Measurements from ENCODE around the gene STT3B.

Gene STT3B

GRCh38 chr3:31552103-31552502 lies 19.4 kb downstream of the STT3B start:
- no peak overlapping the region for H3K4me3 ChIP-seq (ENCODE audit: low read depth, low read length)
- no peaks in the 10 kb centered on the region for H3K36me3 ChIP-seq (ENCODE audit: control insufficient read depth, insufficient read depth, low read length)
- H3K4me1 ChIP-seq (ENCODE audit: control insufficient read depth, insufficient read depth, low read length): peaks cover 22% of the 10 kb centered on the region
- H3K9me3 ChIP-seq (ENCODE audit: control insufficient read depth, insufficient read depth, low read length): no peaks in the 10 kb centered on the region
- H3K27me3 ChIP-seq (ENCODE audit: control insufficient read depth, insufficient read depth, low read length): no peaks in the 10 kb centered on the region
- H3K9ac ChIP-seq (ENCODE audit: low read depth, low read length): no peak overlapping the region
- H3K27ac ChIP-seq (ENCODE audit: low read depth, low read length): no peak overlapping the region

GRCh38 chr3:31553258-31553657 lies 20.5 kb downstream of the STT3B start:
- Histone ChIP-seq H3K9me3 (ENCODE audit: control insufficient read depth, insufficient read depth, low read length) (no peaks in the 10 kb centered on the region), H3K27ac (ENCODE audit: low read depth, low read length) (no peak overlapping the region), H3K27me3 (ENCODE audit: control insufficient read depth, insufficient read depth, low read length) (no peaks in the 10 kb centered on the region), H3K4me3 (ENCODE audit: low read depth, low read length) (no peak overlapping the region), H3K9ac (ENCODE audit: low read depth, low read length) (no peak overlapping the region), H3K36me3 (ENCODE audit: control insufficient read depth, insufficient read depth, low read length) (no peaks in the 10 kb centered on the region), H3K4me1 (ENCODE audit: control insufficient read depth, insufficient read depth, low read length) (peaks cover 14% of the 10 kb centered on the region; the same call in 1 of the 2 replicates)

GRCh38 chr3:31555204-31555603 lies 22.5 kb downstream of the STT3B start:
- Histone ChIP-seq H3K4me3 (ENCODE audit: low read depth, low read length) (no peak overlapping the region), H3K36me3 (ENCODE audit: control insufficient read depth, insufficient read depth, low read length) (no peaks in the 10 kb centered on the region), H3K27me3 (ENCODE audit: control insufficient read depth, insufficient read depth, low read length) (no peaks in the 10 kb centered on the region), H3K27ac (ENCODE audit: low read depth, low read length) (no peak overlapping the region), H3K9ac (ENCODE audit: low read depth, low read length) (no peak overlapping the region), H3K4me1 (ENCODE audit: control insufficient read depth, insufficient read depth, low read length) (peaks cover 15% of the 10 kb centered on the region; the same call in 1 of the 2 replicates), H3K9me3 (ENCODE audit: control insufficient read depth, insufficient read depth, low read length) (no peaks in the 10 kb centered on the region)

- H3K9me3 ChIP-seq (ENCODE audit: control insufficient read depth, insufficient read depth, low read length): no peaks in the 10 kb centered on the region
- H3K27me3 ChIP-seq (ENCODE audit: control insufficient read depth, insufficient read depth, low read length): no peaks in the 10 kb centered on the region
- no peak overlapping the region for H3K27ac ChIP-seq (ENCODE audit: low read depth, low read length)
- H3K9ac ChIP-seq (ENCODE audit: low read depth, low read length): no peak overlapping the region
- H3K4me1 ChIP-seq (ENCODE audit: control insufficient read depth, insufficient read depth, low read length): peaks cover 28% of the 10 kb centered on the region
- no peak overlapping the region for H3K4me3 ChIP-seq (ENCODE audit: low read depth, low read length)
- no peaks in the 10 kb centered on the region for H3K36me3 ChIP-seq (ENCODE audit: control insufficient read depth, insufficient read depth, low read length)
Measured at GRCh38 chr3:31559872-31560534, 27.3 kb downstream of the STT3B start.

- no peak overlapping the region for H3K4me3 ChIP-seq (ENCODE audit: low read depth, low read length)
- H3K9me3 ChIP-seq (ENCODE audit: control insufficient read depth, insufficient read depth, low read length): no peaks in the 10 kb centered on the region
- peaks cover 27% of the 10 kb centered on the region for H3K4me1 ChIP-seq (ENCODE audit: control insufficient read depth, insufficient read depth, low read length)
- no peaks in the 10 kb centered on the region for H3K36me3 ChIP-seq (ENCODE audit: control insufficient read depth, insufficient read depth, low read length)
- no peak overlapping the region for H3K27ac ChIP-seq (ENCODE audit: low read depth, low read length)
- no peak overlapping the region for H3K9ac ChIP-seq (ENCODE audit: low read depth, low read length)
- no peaks in the 10 kb centered on the region for H3K27me3 ChIP-seq (ENCODE audit: control insufficient read depth, insufficient read depth, low read length)
Measured at GRCh38 chr3:31561891-31562290, 29.2 kb downstream of the STT3B start.

GRCh38 chr3:31562525-31562924 lies 29.8 kb downstream of the STT3B start:
- Histone ChIP-seq H3K27ac (ENCODE audit: low read depth, low read length) (no peak overlapping the region), H3K4me1 (ENCODE audit: control insufficient read depth, insufficient read depth, low read length) (peaks cover 33% of the 10 kb centered on the region), H3K9me3 (ENCODE audit: control insufficient read depth, insufficient read depth, low read length) (no peaks in the 10 kb centered on the region), H3K4me3 (ENCODE audit: low read depth, low read length) (no peak overlapping the region), H3K9ac (ENCODE audit: low read depth, low read length) (no peak overlapping the region), H3K27me3 (ENCODE audit: control insufficient read depth, insufficient read depth, low read length) (no peaks in the 10 kb centered on the region), H3K36me3 (ENCODE audit: control insufficient read depth, insufficient read depth, low read length) (no peaks in the 10 kb centered on the region)

GRCh38 chr3:31565288-31565687 lies 32.6 kb downstream of the STT3B start:
- Histone ChIP-seq H3K9ac (ENCODE audit: low read depth, low read length) (no peak overlapping the region), H3K4me1 (ENCODE audit: control insufficient read depth, insufficient read depth, low read length) (peaks cover 41% of the 10 kb centered on the region), H3K27me3 (ENCODE audit: control insufficient read depth, insufficient read depth, low read length) (no peaks in the 10 kb centered on the region), H3K4me3 (ENCODE audit: low read depth, low read length) (no peak overlapping the region), H3K27ac (ENCODE audit: low read depth, low read length) (no peak overlapping the region), H3K36me3 (ENCODE audit: control insufficient read depth, insufficient read depth, low read length) (no peaks in the 10 kb centered on the region), H3K9me3 (ENCODE audit: control insufficient read depth, insufficient read depth, low read length) (no peaks in the 10 kb centered on the region)

GRCh38 chr3:31567036-31567435 lies 34.3 kb downstream of the STT3B start:
- no peak overlapping the region for H3K27ac ChIP-seq (ENCODE audit: low read depth, low read length)
- peaks cover 46% of the 10 kb centered on the region for H3K4me1 ChIP-seq (ENCODE audit: control insufficient read depth, insufficient read depth, low read length)

GRCh38 chr3:31568649-31569048 lies 35.9 kb downstream of the STT3B start:
- Histone ChIP-seq H3K4me3 (ENCODE audit: low read depth, low read length) (no peak overlapping the region), H3K36me3 (ENCODE audit: control insufficient read depth, insufficient read depth, low read length) (no peaks in the 10 kb centered on the region), H3K9ac (ENCODE audit: low read depth, low read length) (no peak overlapping the region), H3K4me1 (ENCODE audit: control insufficient read depth, insufficient read depth, low read length) (peaks cover 40% of the 10 kb centered on the region), H3K27me3 (ENCODE audit: control insufficient read depth, insufficient read depth, low read length) (no peaks in the 10 kb centered on the region), H3K9me3 (ENCODE audit: control insufficient read depth, insufficient read depth, low read length) (no peaks in the 10 kb centered on the region), H3K27ac (ENCODE audit: low read depth, low read length) (no peak overlapping the region)

More at GRCh38 chr3:31567036-31567435, 34.3 kb downstream of the STT3B start:
- Histone ChIP-seq H3K9me3 (ENCODE audit: control insufficient read depth, insufficient read depth, low read length) (no peaks in the 10 kb centered on the region), H3K4me3 (ENCODE audit: low read depth, low read length) (no peak overlapping the region), H3K36me3 (ENCODE audit: control insufficient read depth, insufficient read depth, low read length) (no peaks in the 10 kb centered on the region), H3K27me3 (ENCODE audit: control insufficient read depth, insufficient read depth, low read length) (no peaks in the 10 kb centered on the region), H3K9ac (ENCODE audit: low read depth, low read length) (no peak overlapping the region)

GRCh38 chr3:31571325-31571724 lies 38.6 kb downstream of the STT3B start:
- no peaks in the 10 kb centered on the region for H3K9me3 ChIP-seq (ENCODE audit: control insufficient read depth, insufficient read depth, low read length)
- H3K4me3 ChIP-seq (ENCODE audit: low read depth, low read length): no peak overlapping the region

GRCh38 chr3:31572236-31573004 lies 39.7 kb downstream of the STT3B start:
- Histone ChIP-seq H3K4me3 (ENCODE audit: low read depth, low read length) (no peak overlapping the region), H3K27ac (ENCODE audit: low read depth, low read length) (no peak overlapping the region), H3K4me1 (ENCODE audit: control insufficient read depth, insufficient read depth, low read length) (peaks cover 48% of the 10 kb centered on the region), H3K9ac (ENCODE audit: low read depth, low read length) (no peak overlapping the region), H3K36me3 (ENCODE audit: control insufficient read depth, insufficient read depth, low read length) (0 out of 2 replicates have a peak, but pooled peaks cover 6% of the 10 kb centered on the region), H3K27me3 (ENCODE audit: control insufficient read depth, insufficient read depth, low read length) (no peaks in the 10 kb centered on the region), H3K9me3 (ENCODE audit: control insufficient read depth, insufficient read depth, low read length) (no peaks in the 10 kb centered on the region)

More at GRCh38 chr3:31571325-31571724, 38.6 kb downstream of the STT3B start:
- H3K27ac ChIP-seq (ENCODE audit: low read depth, low read length): no peak overlapping the region
- H3K27me3 ChIP-seq (ENCODE audit: control insufficient read depth, insufficient read depth, low read length): no peaks in the 10 kb centered on the region
- no peak overlapping the region for H3K9ac ChIP-seq (ENCODE audit: low read depth, low read length)
- peaks cover 55% of the 10 kb centered on the region for H3K4me1 ChIP-seq (ENCODE audit: control insufficient read depth, insufficient read depth, low read length)
- no peaks in the 10 kb centered on the region for H3K36me3 ChIP-seq (ENCODE audit: control insufficient read depth, insufficient read depth, low read length)

Measured in HUES48 (cell line).